GM12873 (cell line): ENCODE data around the gene ATG7.

Experiments
- TF ChIP-seq, protein P1 (sequence below): IDR thresholded peaks from 2 replicates; pipeline ENCODE4 v1.5.1; 2012; ENCODE audit warnings: low read depth, mild to moderate bottlenecking, moderate library complexity, low read length, control low read depth; ENCODE audit not compliant: insufficient read depth; ENCODE audit errors: missing control alignments

The ATG7 gene

DNA sequence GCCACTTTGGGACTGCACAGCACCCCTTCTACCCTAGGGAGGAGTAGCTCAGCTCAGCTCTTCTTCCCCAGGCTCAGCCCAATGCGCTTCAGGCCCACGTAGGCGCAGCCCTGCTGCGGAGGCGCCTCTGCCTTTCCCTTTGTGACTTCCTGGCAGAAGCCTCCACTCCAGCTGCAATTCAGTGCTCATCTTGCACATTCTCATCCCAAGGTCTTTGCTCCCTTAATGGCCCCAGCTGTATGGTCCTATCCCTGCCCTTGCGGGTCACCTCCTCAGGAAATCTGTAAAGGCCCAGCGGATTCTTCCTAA, 262.6 kb downstream of the ATG7 start:
- TF ChIP-seq, protein P1, sequence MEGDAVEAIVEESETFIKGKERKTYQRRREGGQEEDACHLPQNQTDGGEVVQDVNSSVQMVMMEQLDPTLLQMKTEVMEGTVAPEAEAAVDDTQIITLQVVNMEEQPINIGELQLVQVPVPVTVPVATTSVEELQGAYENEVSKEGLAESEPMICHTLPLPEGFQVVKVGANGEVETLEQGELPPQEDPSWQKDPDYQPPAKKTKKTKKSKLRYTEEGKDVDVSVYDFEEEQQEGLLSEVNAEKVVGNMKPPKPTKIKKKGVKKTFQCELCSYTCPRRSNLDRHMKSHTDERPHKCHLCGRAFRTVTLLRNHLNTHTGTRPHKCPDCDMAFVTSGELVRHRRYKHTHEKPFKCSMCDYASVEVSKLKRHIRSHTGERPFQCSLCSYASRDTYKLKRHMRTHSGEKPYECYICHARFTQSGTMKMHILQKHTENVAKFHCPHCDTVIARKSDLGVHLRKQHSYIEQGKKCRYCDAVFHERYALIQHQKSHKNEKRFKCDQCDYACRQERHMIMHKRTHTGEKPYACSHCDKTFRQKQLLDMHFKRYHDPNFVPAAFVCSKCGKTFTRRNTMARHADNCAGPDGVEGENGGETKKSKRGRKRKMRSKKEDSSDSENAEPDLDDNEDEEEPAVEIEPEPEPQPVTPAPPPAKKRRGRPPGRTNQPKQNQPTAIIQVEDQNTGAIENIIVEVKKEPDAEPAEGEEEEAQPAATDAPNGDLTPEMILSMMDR, result no peak

DNA sequence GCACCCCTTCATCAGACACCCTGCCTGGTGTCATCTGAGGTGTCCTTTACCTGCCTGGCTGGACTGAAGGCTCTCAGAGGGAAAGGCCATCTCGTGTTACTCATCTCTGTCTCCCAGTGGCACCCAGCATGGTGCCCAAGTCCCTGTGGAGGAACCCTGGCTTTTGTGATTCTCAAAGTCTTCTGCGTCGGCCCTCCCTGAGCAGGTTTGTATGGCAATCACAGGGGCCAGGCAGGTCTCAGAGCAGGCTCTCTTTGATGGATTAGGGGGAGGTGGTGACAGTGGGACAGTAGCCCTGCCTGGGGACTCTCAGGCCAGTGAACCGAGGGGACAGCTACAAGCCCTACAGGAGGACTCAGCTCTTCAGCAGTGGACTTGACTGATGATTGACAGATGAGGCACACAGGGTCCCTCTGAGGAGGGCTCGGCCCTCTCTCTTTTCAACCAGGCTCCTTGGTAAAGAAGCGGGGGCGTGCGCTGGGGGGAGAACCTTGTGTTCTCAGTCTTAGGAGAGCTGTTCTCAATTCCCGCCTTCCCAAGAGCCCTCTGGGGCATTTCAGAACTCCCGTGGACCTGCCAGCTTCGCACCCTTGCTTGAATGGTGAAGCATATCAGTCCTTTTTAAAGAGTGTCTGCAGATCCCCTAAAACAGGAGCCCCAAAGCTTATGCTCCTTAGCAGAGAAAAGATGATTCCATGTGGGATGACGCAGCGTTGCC, 263.2 kb downstream of the ATG7 start:
- TF ChIP-seq, protein P1, result no peak

DNA sequence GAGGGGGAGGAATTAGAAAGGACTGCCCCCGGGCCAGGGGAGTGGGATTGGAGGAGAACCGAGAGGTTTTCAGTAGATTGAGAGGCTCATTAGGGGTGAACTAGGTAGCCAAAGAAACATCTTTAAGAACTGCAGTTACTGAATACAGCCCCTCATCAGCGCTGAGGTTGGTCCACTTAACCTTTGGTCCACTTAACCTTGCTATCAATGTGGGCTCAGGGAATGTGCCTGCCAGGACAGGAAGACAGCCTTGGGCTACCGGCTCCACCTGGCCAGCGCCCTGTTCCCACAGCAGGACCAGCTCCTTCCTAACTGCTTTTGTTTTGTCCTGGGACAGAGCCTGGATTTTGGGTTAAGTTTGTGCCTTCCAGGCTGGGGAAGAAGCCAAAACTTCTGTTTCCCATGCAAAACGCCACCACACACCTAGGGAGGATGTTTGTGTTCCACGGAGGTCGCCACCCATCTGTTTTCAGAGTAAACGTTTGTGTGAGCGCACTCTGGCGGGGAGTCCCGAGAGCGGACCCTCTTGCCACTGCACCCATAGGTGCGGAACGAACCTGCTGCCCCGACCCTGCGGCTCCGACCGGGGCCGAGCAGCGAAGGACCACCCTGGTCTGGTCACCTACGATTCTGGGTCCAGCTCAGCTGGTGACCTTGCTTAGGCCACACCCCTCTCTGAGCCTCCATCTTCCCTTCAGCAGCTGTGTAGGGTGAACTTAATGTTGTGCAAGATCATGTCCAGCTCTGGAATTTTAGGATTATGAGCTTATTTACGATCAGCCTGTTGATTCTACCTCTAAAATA, 264.1 kb downstream of the ATG7 start:
- TF ChIP-seq, protein P1, result no peak

DNA sequence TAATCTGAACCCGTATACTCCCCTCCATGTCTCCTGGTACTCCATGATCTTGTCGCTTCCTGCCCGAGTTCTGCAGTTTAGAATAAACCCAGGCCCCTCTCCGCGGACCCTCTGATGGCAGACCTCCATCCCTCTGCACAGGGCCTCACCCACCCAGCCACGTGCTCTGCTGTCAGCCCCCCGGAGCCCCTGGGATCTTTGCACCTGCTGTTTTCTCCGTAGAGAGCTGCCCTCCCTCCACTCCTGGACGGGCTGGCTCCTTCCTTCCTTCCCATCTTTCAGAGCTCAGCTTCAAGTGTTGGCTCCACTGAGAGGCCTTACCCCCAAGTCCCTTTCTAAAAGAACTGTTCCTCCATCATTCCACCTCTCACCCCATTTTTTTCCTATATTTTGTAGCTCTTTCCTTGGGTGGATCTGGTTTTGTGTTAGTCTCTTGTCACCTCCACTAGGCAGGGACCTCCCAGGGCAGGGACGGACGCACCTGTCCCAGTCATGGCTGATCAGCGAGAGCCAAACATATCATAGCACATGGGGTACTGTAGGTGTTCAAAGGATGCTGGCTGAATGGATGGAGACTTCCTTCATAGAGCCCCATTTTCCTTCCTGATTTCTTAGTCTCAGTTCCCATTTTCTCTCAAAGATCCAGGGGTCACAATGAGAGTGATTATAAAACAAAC, 264.9 kb downstream of the ATG7 start:
- TF ChIP-seq, protein P1, result no peak

DNA sequence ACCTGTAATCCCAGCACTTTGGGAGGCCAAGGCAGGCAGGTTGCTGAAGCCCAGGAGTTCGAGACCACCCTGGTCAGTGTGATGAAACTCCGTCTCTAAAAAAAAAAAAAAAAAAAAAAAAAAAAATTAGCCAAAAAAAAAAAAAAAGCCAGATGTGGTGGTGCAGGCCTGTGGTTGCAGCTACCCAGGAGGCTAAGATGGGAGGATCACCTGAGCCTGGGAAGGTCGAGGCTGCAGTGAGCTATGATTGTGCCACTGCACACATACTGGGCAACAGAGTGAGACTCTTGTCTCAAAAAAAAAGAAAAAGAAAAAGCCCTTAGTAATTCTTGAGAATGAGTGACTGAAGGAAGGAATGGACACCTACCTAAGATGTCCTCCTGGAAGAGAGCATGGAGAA, 266.4 kb downstream of the ATG7 start:
- TF ChIP-seq, protein P1, result no peak

DNA sequence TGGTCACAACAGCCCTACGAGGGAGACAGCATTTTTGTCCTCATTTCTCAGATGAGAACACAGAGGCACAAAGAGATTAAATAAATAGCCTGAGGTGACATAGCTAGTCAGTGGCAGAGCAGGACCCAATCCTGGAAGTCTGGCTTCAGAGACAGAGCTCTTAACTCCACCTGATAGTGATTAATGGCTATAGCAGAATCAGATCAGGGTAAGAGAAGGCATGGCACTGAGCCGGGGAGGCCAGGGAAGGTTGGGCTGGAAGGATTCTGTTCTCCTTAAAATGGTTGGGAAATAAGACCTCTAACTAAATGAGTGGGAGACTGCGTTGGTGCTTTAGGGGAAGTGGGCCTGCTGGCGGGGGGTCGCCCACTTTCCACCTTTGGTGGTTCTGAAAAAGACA, 267.0 kb downstream of the ATG7 start:
- TF ChIP-seq, protein P1, result no peak

DNA sequence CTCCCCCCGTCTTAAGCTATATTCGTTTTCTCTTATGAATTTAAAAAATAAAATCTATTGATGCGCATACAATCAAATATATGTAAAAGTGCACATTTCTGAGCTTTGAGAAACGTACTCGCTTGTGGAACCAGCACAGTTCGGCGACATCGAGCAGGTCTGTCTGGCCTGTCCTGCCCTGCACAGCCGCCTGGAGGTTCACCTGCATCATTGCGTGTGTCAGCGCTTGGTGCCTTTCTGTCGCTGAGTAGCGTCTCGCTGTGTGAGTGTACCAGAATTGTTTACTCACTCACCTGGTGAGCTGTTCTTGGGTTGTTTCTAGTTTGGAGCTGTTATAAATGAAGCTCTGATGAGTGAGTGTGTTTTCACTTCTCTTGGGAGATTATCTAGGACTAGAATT, 267.5 kb downstream of the ATG7 start:
- TF ChIP-seq, protein P1, result no peak
